Upper lobe of left lung (tissue), 6 donors: Measurements from ENCODE around the gene FAM174A. TPM values are rescaled to one million over a fixed set of nuclear protein-coding genes. Genes with fewer than 3 reads are reported as not detected.

Experiments
- ATAC-seq, 2 donors: fragments of 200-7000 bp; cut with Tn5 transposase; one replicate each; pipeline ENCODE4 v1.9.1; 2022; ENCODE audit warnings: mild to moderate bottlenecking in 2 of 2, moderate library complexity in 2 of 2; ENCODE audit not compliant: low FRiP score in 2 of 2
- DNase-seq, 2 donors: peaks; one replicate each; pipeline ENCODE4 v3.0.0-alpha.2; 2019 to 2020
- H3K27ac ChIP-seq, 4 donors: fragments of 200-600 bp; sonication (generic); one replicate each; pipeline ENCODE4 v1.5.1; 2016 to 2019
- H3K27me3 ChIP-seq, 4 donors: fragments of 200-600 bp; sonication (generic); one replicate each; pipeline ENCODE4 v1.5.1; 2017 to 2019
- H3K36me3 ChIP-seq, 4 donors: fragments of 200-600 bp; sonication (generic); one replicate each; pipeline ENCODE4 v1.5.1; 2016 to 2019
- H3K4me1 ChIP-seq, 4 donors: fragments of 200-600 bp; sonication (generic); one replicate each; pipeline ENCODE4 v1.5.1; 2018 to 2019
- H3K4me3 ChIP-seq, 4 donors: fragments of 200-600 bp; sonication (generic); one replicate each; pipeline ENCODE4 v1.5.1; 2017 to 2019; ENCODE audit warnings: mild to moderate bottlenecking in 2 of 4, moderate library complexity in 1 of 4
- H3K9me3 ChIP-seq, 4 donors: fragments of 200-600 bp; sonication (generic); one replicate each; pipeline ENCODE4 v1.5.1; 2018 to 2019
- EP300 ChIP-seq, 4 donors: sonication (generic); formaldehyde crosslinking; IDR thresholded peaks; one replicate each; pipeline ENCODE4 v1.5.1; 2017; ENCODE audit warnings: antibody characterized with exemption in 4 of 4, control low read depth in 2 of 4
- POLR2A ChIP-seq, 4 donors: fragments of 450-650 bp; IDR thresholded peaks; one replicate each; pipeline ENCODE4 v1.5.1; 2016 to 2017; ENCODE audit warnings: antibody characterized with exemption in 4 of 4, mild to moderate bottlenecking in 2 of 4
- POLR2AphosphoS5 ChIP-seq, 2 donors: sonication (generic); formaldehyde crosslinking; IDR thresholded peaks; one replicate each; pipeline ENCODE4 v1.5.1; 2017; ENCODE audit warnings: antibody characterized with exemption in 2 of 2
- WGBS, 2 donors: methylation state at CpG; one replicate each; pipeline ENCODE4 v1.1.5; 2017 to 2018; 5-methylcytosine and 5-hydroxymethylcytosine counted together
- total RNA-seq, 6 donors: library from RNA; depleted of rRNA in 4 of 6; stranded (reverse); fragments of >200 nt in 4 of 6; gene quantifications; one replicate each; pipeline versions ENCODE4 v1.1.0 to v1.2.1, GENCODE V29; 2016 to 2021
- TF ChIP-seq, protein P1 (sequence below), 6 experiments: fragments of 450-650 bp in 4 of 6; fragments of 200-600 bp in 2 of 6; sonication (generic) in 2 of 6; IDR thresholded peaks; one replicate each; pipeline ENCODE4 v1.5.1; 2016 to 2019; ENCODE audit warnings: antibody characterized with exemption in 6 of 6
- donor health status: DM: no; HTN: no; CAD: no; lungs with moderate emphysema.
- donor health status: DM: no; HTN: yes; CAD: no; lungs with severe emphysema.

The FAM174A gene
- total RNA-seq, 6 donors from 2014 or later: 24.3 to 93.0 (median 51.7) TPM

DNA sequence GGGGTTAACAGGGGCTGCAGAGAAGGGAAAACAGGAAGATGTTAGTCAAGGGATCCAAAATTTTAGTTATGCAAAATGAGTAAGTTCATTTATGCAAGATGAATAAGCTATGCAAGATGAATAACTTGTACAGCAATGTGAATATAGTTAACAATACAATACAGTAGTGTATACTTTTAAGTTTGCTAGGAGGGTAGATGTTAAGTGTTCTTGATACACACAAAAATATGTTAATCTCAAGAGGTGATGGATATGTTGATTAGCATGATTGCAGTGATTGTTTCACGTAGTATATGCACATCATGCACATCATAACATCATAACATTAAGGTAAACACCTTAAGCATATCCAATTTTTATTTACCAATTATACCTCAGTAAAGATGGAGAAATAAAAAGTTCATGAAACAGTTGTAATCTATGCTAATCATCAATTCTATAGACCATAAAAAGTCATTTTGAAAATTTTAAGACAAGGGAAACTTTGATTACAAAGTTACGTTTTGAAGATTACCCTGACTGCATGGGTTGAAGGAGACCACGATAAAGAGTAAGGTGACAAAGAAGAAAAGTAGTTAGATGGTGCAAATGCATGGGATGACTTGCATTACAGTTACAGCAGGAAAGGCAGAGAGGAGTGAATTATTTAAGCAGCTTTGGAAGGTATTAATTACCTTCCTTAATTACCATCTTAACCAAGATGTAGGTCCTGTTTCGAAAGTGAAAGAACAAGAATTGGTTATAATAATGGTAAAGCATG, 31.4 kb downstream of the FAM174A start:
- no peaks in the 10 kb centered on the region for H3K9me3 ChIP-seq
- TF ChIP-seq, protein P1, sequence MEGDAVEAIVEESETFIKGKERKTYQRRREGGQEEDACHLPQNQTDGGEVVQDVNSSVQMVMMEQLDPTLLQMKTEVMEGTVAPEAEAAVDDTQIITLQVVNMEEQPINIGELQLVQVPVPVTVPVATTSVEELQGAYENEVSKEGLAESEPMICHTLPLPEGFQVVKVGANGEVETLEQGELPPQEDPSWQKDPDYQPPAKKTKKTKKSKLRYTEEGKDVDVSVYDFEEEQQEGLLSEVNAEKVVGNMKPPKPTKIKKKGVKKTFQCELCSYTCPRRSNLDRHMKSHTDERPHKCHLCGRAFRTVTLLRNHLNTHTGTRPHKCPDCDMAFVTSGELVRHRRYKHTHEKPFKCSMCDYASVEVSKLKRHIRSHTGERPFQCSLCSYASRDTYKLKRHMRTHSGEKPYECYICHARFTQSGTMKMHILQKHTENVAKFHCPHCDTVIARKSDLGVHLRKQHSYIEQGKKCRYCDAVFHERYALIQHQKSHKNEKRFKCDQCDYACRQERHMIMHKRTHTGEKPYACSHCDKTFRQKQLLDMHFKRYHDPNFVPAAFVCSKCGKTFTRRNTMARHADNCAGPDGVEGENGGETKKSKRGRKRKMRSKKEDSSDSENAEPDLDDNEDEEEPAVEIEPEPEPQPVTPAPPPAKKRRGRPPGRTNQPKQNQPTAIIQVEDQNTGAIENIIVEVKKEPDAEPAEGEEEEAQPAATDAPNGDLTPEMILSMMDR (IDR thresholded peaks at IDR 0.05): no peak
- TF ChIP-seq POLR2AphosphoS5 (IDR thresholded peaks at IDR 0.05) (no peak), EP300 (IDR thresholded peaks at IDR 0.05) (no peak), POLR2A (IDR thresholded peaks at IDR 0.05) (no peak)
- WGBS, 2 donors: 83% methylated on average over 4 of the region's 4 CpGs
- H3K27ac ChIP-seq: no peak overlapping the region
- H3K4me3 ChIP-seq: no peak overlapping the region
- no peaks in the 10 kb centered on the region for H3K27me3 ChIP-seq
- DNase-seq: no peak
- no peaks in the 10 kb centered on the region for H3K4me1 ChIP-seq
- no peak for ATAC-seq
- H3K36me3 ChIP-seq: peaks cover 0 to 22% (median 0%) of the 10 kb centered on the region in 4 donors

DNA sequence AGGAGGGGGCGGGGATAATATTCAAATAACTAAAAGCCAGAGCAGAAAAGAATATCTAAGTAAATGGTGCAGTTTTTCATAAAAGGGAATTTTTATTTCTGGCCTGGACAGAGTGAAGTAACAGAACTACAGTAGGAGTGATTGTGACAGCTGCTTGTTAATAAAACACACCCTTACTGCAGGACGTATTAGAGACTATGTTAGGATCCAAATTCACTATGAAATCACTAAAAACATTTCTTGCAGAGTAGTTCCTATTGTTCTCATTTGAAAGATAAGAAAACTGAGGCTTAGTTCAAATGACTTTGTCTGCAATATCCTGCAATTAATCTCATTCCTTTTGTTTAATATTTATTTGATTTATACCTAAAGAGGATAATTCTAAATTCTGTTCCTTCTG, 39.5 kb downstream of the FAM174A start:
- 76 to 82% methylated on average over 2 of the region's 2 CpGs for WGBS, 2 donors
- no peak for TF ChIP-seq POLR2A (IDR thresholded peaks at IDR 0.05)
- no peak for ATAC-seq

DNA sequence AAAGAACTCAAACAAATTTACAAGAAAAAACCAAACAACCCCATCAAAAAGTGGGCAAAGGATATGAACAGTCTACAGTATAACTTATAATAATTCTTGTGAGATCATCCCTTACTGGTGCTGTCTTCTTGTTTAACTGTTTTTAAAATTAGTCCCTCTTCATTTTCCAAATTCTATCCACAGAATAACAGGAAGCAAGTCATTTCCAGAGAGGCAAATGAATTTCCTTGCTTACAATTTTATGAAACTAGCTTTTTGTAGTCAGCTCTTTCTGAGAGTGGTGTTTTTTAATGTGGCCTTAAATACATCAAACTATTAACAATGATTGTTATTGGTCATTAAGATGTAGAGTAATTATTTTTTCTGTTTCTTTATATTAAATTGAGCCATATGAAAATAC, 40.6 kb downstream of the FAM174A start:
- DNase-seq (no peak), ATAC-seq (no peak)
- Histone ChIP-seq H3K27ac (peak overlapping the region in 2 of 4 donors; percentile 13 to 65), H3K4me3 (no peak overlapping the region), H3K27me3 (no peaks in the 10 kb centered on the region), H3K4me1 (peaks cover 0 to 11% (median 0%) of the 10 kb centered on the region in 4 donors), H3K9me3 (no peaks in the 10 kb centered on the region), H3K36me3 (peaks cover 0 to 5% (median under 1%) of the 10 kb centered on the region in 4 donors)
- TF ChIP-seq POLR2AphosphoS5 (IDR thresholded peaks at IDR 0.05): no peak
- TF ChIP-seq POLR2A (IDR thresholded peaks at IDR 0.05): no peak
- TF ChIP-seq, protein P1 (IDR thresholded peaks at IDR 0.05): no peak
- TF ChIP-seq EP300 (IDR thresholded peaks at IDR 0.05): no peak

More for the DNA sequence above, 39.5 kb downstream of the FAM174A start:
- H3K4me3 ChIP-seq: no peak overlapping the region
- no peak for DNase-seq
- no peaks in the 10 kb centered on the region for H3K27me3 ChIP-seq
- H3K36me3 ChIP-seq: peaks cover 0 to 5% (median 0%) of the 10 kb centered on the region in 4 donors
- H3K4me1 ChIP-seq: peaks cover 0 to 11% (median 0%) of the 10 kb centered on the region in 4 donors
- peak overlapping the region in 1 of 4 donors; percentile 44 for H3K27ac ChIP-seq
- no peaks in the 10 kb centered on the region for H3K9me3 ChIP-seq

DNA sequence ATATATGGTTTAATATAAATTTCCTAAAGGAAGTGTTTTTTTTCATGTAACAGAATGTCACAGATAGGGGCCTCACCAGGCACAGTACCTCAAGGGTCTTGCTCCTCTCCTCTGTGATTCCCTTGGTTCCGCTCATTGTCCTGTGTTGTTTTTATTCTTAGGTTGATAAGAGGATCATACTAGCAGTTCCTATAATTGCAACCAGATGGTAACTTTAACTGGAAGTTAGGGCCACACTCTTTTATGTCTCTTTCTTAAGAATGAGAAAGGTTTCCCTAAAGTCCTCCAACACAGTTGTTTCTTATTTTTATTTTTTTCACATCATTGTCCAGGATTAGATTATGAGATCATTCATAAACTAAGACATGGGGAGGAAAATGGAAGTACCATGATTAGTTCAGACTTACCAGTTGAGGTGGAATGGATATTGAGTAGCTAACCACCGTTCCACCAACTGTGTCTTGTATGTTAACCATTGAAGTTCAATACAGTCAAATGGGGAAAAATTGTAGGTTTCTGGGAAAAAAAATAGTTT, 41.1 kb downstream of the FAM174A start:
- no peak for TF ChIP-seq POLR2A (IDR thresholded peaks at IDR 0.05)
- TF ChIP-seq, protein P1 (IDR thresholded peaks at IDR 0.05): no peak
- no peak for TF ChIP-seq POLR2AphosphoS5 (IDR thresholded peaks at IDR 0.05)
- no peak for TF ChIP-seq EP300 (IDR thresholded peaks at IDR 0.05)
- Histone ChIP-seq H3K9me3 (no peaks in the 10 kb centered on the region), H3K4me3 (no peak overlapping the region), H3K27me3 (no peaks in the 10 kb centered on the region), H3K4me1 (peaks cover 0 to 11% (median 0%) of the 10 kb centered on the region in 4 donors), H3K27ac (peak overlapping the region in 3 of 4 donors; percentile 13 to 65 (median 14)), H3K36me3 (peaks cover 0 to 8% (median 3%) of the 10 kb centered on the region in 4 donors)
- DNase-seq: no peak
- ATAC-seq: no peak
- WGBS, 2 donors: 63 to 73% methylated on average over 2 of the region's 2 CpGs

DNA sequence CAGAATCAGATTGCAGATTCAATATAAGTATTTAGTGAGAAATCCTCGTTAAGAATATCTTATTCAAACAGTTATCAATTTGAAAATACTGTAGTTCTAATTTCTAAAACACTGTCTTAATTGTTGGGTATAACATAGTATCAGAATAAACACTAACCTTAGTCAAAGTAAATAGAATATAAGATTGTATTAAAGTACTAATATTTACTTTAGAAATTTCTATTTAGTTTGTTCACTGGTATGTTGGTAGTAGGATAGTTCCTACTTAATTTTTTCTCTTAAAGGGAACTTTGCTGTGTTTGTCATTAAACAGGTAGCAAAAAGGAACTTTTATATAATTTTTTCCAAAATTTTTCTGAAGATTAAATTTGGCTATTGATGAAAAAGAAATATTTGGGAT, 42.3 kb downstream of the FAM174A start:
- Histone ChIP-seq H3K27ac (peak overlapping the region in 1 of 4 donors; percentile 65), H3K27me3 (no peaks in the 10 kb centered on the region), H3K4me1 (peaks cover 0 to 11% (median 0%) of the 10 kb centered on the region in 4 donors), H3K36me3 (peaks cover 0 to 8% (median 3%) of the 10 kb centered on the region in 4 donors), H3K4me3 (no peak overlapping the region), H3K9me3 (no peaks in the 10 kb centered on the region)
- DNase-seq: no peak
- 68 to 77% methylated on average over 1 of the region's 1 CpG for WGBS, 2 donors
- TF ChIP-seq, protein P1 (IDR thresholded peaks at IDR 0.05): no peak
- TF ChIP-seq POLR2A (IDR thresholded peaks at IDR 0.05): no peak
- TF ChIP-seq POLR2AphosphoS5 (IDR thresholded peaks at IDR 0.05): no peak
- no peak for ATAC-seq
